Activated T-cell treated with anti-CD3 and anti-CD28 coated beads, Interleukin-2, amount 50 U/mL, for 72 hours (primary cell): Measurements from ENCODE around the gene NGEF. TPM values are rescaled to one million over a fixed set of nuclear protein-coding genes. Genes with fewer than 3 reads are reported as not detected.

Experiments
- ATAC-seq, 2 donors: fragments of 150-1000 bp; cut with Tn5 transposase; replicated peaks in 1 of 2; 2 replicates each; pipeline ENCODE4 v1.10.0; 2021; ENCODE audit warnings: moderate library complexity in 2 of 2, mild to moderate bottlenecking in 1 of 2
- DNase-seq, 2 donors: peaks; one replicate each; pipeline ENCODE4 v3.0.0; 2021 to 2022; ENCODE audit warnings: mixed read lengths in 1 of 2
- H3K27ac Mint-ChIP-seq: one replicate; pipeline ENCODE4 v1.8.0; 2022; ENCODE audit warnings: mild to moderate bottlenecking, moderate library complexity, mixed read lengths
- H3K27me3 Mint-ChIP-seq: one replicate; pipeline ENCODE4 v1.8.0; 2022; ENCODE audit warnings: low read depth, mixed read lengths
- H3K36me3 Mint-ChIP-seq, 2 donors: one replicate each; pipeline ENCODE4 v1.8.0; 2022; ENCODE audit warnings: mixed read lengths in 2 of 2, mild to moderate bottlenecking in 1 of 2; ENCODE audit not compliant: insufficient read depth in 2 of 2
- H3K4me1 Mint-ChIP-seq: one replicate; pipeline ENCODE4 v1.8.0; 2022; ENCODE audit warnings: low read depth, mixed read lengths
- H3K4me3 Mint-ChIP-seq, 2 donors: one replicate each; pipeline ENCODE4 v1.8.0; 2022; ENCODE audit warnings: mild to moderate bottlenecking in 2 of 2, mixed read lengths in 2 of 2, moderate library complexity in 2 of 2
- H3K9me3 Mint-ChIP-seq, 2 donors: one replicate each; pipeline ENCODE4 v1.8.0; 2022; ENCODE audit warnings: mixed read lengths in 2 of 2
- total RNA-seq, 2 donors: library from RNA; stranded (reverse); gene quantifications; one replicate each; pipeline ENCODE4 v1.2.3, GENCODE V29; 2022

NGEF gene
- total RNA-seq, 2 donors from 2014 or later, result 0.55 to 2.3 TPM

DNA sequence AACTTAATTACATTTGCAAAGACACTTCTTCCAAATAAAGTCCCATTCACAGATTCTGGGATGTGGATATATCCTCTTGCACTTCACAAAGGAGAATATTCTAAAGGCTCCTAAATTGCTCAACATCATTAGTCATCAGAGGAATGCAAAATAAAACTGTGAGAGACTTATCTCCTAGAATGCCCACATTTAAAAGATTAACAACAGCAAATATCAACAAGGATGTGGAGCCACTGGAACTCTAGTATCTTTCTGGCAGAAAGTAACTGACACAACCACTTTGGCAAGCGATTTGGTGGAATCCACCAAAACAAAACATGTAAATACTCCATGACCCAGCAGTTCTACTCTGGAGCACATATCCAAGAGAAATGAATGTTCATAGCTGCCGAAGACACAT lies 24.0 kb upstream of the NGEF start:
- no peak for DNase-seq
- H3K4me3 Mint-ChIP-seq, result no peak overlapping the region
- H3K27ac Mint-ChIP-seq, result no peak overlapping the region
- ATAC-seq, result no peak
- H3K36me3 Mint-ChIP-seq, result no peaks in the 10 kb centered on the region
- H3K4me1 Mint-ChIP-seq, result peaks cover 9% of the 10 kb centered on the region
- H3K27me3 Mint-ChIP-seq, result no peaks in the 10 kb centered on the region
- no peaks in the 10 kb centered on the region for H3K9me3 Mint-ChIP-seq

DNA sequence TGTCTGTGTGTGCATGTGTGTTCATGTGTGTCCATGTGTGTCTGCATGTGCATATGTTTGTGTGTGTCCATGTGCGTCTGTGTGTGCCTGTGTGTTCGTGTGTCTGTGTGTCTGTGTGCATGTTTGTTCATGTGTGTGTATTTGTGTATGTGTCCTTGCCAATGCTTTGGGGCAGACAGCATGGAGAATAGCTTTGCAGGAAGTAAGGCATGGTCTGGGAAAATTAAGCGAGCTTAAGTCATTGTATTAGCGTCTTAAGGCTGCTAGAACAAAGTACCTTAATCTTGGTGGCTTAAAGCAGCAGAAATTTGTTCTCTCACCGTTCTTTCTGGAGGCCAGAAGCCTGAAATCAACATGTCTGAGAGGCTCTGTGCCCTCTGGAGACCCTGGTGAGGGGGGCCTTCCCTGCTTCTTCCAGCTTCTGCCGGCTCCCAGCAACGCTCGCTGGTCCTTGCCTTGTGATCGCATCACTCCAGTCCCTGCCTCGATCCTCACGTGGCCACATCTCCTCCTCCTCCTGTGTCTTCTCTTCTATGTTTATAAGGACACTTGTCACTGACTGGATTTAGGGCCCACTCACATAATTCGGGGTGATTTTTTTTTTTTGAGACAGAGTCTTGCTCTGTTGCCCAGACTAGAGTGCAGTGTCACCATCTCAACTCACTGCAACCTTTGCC lies 23.2 kb upstream of the NGEF start:
- Mint-ChIP-seq H3K4me3 (no peak overlapping the region), H3K9me3 (no peaks in the 10 kb centered on the region), H3K27ac (no peak overlapping the region), H3K4me1 (peaks cover 9% of the 10 kb centered on the region), H3K27me3 (no peaks in the 10 kb centered on the region), H3K36me3 (no peaks in the 10 kb centered on the region)
- DNase-seq (no peak), ATAC-seq (no peak)

DNA sequence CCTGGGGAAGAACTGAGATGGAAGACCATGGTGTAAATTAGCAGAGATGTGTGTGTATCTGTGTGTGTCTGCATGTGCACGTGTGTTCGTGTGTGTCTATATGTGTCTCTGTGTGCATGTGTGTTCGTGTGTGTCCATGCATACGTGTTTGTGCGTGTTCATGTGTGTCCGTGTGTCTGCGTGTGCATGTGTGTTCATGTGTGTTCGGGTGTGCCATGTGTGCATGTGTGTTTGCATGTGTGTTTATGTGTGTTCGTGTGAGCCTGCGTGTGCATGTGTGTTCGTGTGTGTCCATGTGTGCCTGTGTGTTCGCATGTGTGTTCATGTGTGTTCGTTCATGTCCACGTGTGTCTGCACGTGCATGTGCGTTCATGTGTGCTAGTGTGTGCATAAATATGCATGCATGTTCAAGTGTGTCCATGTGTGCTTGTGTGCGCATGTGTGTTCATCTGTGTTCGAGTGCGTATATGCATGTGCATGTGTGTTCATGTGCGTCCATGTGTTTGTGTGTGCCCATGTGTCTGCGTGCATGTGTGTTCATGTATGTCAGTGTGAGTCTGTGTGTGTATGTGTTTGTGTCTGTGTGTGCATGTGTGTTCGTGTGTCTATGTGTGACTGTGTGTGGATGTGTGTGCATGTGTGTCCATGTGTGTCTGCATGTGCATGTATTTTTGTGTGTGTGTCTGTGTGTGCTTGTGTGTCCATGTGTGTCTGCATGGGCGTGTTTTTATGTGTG lies 22.5 kb upstream of the NGEF start:
- ATAC-seq, result no peak
- H3K27me3 Mint-ChIP-seq, result no peaks in the 10 kb centered on the region
- H3K4me3 Mint-ChIP-seq, result no peak overlapping the region
- peaks cover 9% of the 10 kb centered on the region for H3K4me1 Mint-ChIP-seq
- DNase-seq, result no peak
- no peaks in the 10 kb centered on the region for H3K9me3 Mint-ChIP-seq
- no peaks in the 10 kb centered on the region for H3K36me3 Mint-ChIP-seq
- H3K27ac Mint-ChIP-seq, result no peak overlapping the region

DNA sequence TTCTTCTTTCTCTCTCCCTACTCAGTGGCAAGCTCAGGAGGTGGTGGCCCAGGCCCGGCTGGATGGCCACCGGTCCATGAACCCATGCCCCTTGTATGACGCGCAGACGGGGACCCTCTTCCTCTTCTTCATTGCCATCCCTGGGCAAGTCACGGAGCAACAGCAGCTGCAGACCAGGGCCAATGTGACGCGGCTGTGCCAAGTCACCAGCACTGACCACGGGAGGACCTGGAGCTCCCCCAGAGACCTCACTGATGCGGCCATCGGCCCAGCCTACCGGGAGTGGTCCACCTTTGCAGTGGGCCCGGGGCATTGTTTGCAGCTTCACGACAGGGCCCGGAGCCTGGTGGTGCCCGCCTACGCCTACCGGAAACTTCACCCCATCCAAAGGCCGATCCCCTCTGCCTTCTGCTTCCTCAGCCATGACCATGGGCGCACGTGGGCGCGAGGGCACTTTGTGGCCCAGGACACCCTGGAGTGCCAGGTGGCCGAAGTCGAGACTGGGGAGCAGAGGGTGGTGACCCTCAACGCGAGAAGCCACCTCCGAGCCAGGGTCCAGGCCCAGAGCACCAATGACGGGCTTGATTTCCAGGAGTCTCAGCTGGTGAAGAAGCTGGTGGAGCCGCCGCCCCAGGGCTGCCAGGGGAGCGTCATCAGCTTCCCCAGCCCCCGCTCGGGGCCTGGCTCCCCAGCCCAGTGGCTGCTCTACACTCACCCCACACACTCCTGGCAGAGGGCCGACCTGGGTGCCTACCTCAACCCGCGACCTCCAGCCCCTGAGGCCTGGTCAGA lies 21.2 kb upstream of the NGEF start:
- no peaks in the 10 kb centered on the region for H3K27me3 Mint-ChIP-seq
- H3K27ac Mint-ChIP-seq, result no peak overlapping the region
- ATAC-seq (no peak), DNase-seq (no peak)
- H3K9me3 Mint-ChIP-seq, result no peaks in the 10 kb centered on the region
- no peak overlapping the region for H3K4me3 Mint-ChIP-seq
- H3K36me3 Mint-ChIP-seq, result no peaks in the 10 kb centered on the region
- peaks cover 9% of the 10 kb centered on the region for H3K4me1 Mint-ChIP-seq

DNA sequence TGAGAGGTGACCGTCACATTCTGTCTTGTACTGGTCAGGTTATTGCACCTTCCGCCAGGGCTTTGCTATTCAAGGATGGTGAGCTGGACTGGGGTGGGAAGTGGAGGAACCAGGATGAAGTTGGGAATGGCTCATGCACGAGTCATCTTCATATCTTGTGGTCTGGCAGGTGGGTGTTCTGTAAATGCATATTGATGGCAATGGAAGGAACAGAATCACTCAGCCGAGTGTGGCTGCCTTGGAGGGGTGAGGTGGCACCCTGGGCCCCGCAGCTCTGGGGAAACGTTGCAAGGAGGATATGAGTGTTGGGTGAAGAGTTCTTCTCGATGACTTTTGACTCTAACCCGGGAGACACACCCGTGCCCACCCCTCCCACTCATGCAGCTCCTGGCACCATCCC lies 20.6 kb upstream of the NGEF start:
- DNase-seq (peak; percentile 3 to 22), ATAC-seq (peak; percentile 43 to 83)
- Mint-ChIP-seq H3K36me3 (no peaks in the 10 kb centered on the region), H3K4me1 (peaks cover 9% of the 10 kb centered on the region), H3K27me3 (no peaks in the 10 kb centered on the region), H3K4me3 (no peak overlapping the region), H3K9me3 (no peaks in the 10 kb centered on the region), H3K27ac (no peak overlapping the region)

DNA sequence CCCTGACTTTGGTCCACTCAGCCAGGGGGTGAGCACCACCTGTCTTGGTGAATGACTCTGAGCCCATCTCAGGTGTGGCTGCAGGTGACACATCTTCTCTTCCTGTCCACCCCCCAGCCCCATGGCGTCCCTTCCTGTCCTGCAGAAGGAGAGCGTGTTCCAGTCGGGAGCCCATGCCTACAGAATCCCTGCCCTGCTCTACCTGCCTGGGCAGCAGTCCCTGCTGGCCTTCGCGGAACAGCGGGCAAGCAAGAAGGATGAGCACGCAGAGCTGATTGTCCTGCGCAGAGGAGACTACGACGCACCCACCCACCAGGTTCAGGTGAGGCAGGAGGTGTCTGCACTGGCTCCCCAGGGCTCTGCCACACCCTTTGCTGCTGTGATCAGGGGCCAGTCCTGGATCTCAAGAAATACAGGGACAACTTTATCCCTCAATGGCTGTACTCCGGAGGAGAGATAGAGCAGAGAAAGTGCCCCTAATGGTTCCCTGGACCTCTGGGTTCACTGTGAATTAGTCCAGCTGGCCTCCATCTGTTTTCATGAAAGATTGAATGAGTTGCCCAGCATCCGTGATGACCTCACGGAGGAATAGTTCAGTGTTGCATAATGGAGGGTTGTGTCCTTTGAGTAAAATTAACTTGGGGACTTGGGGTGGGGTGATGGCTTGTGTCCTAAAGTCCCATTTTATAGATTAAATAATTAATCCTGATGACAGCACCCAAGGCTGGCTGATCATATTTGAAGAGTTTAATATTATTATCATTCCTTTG lies 19.7 kb upstream of the NGEF start, which contains the start of gene NEU2:
TSS of gene NEU2 (plus strand) at position 122 of the 770 bp plus-strand sequence. CDS start at position 122, 0 bp downstream.
- Mint-ChIP-seq H3K36me3 (no peaks in the 10 kb centered on the region), H3K4me3 (no peak within 1 kb of the TSS), H3K4me1 (peaks cover 9% of the 10 kb centered on the region), H3K27ac (no peak within 1 kb of the TSS), H3K27me3 (no peaks in the 10 kb centered on the region), H3K9me3 (no peaks in the 10 kb centered on the region)
- DNase-seq (no peak), ATAC-seq (no peak)

DNA sequence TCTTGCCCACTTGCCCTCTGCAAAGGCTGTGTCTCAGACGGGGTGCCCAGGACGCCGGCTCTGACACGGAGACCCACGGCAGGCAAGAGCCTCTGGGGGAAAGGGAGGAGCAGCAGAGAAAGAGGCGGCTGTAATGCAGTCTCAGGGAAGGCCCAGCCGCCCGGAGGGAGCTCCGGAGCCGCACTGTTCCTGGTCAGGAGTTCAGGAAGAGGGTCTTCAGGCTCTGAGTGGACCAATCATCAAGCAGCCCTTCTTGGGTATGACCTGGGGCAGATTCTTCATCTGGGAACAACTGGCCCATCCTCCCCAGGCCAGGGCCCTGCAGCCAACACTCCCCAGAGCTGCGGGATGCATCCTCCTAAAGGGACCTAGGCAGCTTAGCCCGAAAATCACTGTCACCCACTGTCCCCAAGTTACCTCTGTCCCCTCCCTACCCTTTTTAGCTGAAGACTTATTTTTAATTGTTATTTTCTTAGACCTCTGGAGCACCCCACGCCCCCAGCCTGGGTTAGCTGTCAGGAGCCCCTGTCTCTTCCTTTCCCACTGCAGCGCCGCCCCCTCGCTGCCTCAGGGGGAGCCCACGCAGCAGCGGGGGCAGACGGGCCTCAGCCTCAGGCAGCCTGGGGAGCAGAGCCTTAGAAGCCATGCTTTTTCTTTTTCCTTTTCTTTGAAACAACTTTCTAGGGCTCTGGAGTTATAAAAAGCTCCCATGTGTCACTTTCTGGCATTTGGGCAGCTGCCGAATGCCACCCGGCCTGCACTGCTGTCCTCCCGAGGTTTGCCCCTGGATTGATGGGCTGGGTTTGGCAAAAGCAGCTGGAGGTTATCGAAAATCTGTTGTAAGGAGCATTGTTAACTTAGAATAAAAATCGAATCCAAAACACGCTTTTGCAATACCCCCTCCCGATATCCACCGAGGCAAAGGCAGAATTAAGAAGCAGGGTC lies 18.8 kb upstream of the NGEF start:
- no peaks in the 10 kb centered on the region for H3K27me3 Mint-ChIP-seq
- H3K4me1 Mint-ChIP-seq, result peaks cover 9% of the 10 kb centered on the region
- H3K9me3 Mint-ChIP-seq, result no peaks in the 10 kb centered on the region
- no peak overlapping the region for H3K27ac Mint-ChIP-seq
- no peaks in the 10 kb centered on the region for H3K36me3 Mint-ChIP-seq
- no peak overlapping the region for H3K4me3 Mint-ChIP-seq
- ATAC-seq, result no peak
- DNase-seq, result no peak

DNA sequence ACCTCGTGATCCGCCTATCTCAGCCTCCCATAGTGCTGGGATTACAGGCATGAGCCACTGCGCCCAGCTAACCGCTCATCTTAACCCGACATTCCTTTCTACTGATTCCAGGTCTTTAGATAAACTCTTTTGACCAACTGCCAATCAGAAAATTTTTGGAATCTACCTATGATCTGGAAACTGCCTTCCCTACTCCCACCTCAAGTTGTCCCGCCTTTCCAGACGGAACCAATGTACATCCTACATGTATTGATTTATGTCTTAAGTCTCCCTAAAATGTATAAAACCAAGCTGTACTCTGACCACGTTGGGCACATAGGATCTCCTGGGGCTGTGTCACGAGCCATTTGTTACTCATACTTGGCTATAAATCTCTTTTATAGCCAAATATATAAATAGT lies 16.3 kb upstream of the NGEF start:
- no peaks in the 10 kb centered on the region for H3K27me3 Mint-ChIP-seq
- H3K4me1 Mint-ChIP-seq, result peaks cover 9% of the 10 kb centered on the region
- no peak overlapping the region for H3K4me3 Mint-ChIP-seq
- H3K27ac Mint-ChIP-seq, result no peak overlapping the region
- ATAC-seq (no peak), DNase-seq (no peak)
- H3K9me3 Mint-ChIP-seq, result no peaks in the 10 kb centered on the region
- no peaks in the 10 kb centered on the region for H3K36me3 Mint-ChIP-seq

DNA sequence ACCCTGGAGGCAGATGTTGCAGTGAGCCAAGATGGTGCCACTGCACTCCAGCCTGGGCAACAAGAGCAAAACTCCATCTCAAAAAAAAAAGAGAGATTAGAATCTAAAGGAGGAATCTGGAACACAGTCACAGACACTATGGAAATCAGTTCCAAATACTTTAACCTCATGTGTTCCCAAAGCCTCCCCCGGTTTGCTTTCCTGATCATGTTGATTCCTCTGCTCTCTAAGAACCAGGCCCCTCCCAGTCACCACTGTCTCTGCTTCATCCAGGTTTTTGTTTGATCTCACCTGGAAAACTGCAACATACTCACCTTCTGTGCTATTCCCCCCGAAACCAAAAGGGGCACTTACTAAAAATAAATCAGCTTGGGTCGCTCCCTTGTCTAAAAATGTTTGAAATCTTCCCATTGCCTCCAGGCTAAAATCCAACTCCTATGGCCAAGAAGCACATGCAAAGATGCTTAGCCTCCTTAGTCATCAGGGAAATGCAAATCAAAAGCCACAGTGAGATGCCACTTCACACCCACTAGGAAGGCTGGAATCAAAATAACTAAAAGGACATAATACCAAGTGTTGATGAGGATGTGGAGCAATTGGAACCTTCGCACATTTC lies 13.2 kb upstream of the NGEF start:
- ATAC-seq (no peak), DNase-seq (no peak)
- Mint-ChIP-seq H3K4me1 (no peaks in the 10 kb centered on the region), H3K27me3 (no peaks in the 10 kb centered on the region), H3K4me3 (no peak overlapping the region), H3K9me3 (no peaks in the 10 kb centered on the region), H3K36me3 (no peaks in the 10 kb centered on the region), H3K27ac (no peak overlapping the region)

DNA sequence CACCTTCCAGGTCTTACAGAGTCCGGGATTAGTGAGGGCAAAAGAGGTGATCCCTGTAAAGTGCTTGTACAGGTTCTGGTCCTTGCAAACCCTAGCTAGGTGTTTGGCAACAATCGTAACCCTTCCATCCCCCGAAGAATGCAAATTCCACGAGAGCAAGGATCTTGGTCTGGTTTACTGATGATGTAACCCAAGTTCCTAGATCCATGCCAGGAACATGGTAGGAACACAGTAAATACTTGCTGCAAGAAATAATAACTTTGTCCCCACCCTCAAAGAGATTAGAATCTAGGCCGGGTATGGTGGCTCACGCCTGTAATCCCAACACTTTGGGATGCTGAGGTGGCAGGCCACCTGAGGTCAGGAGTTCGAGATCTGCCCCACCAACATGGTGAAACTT lies 12.7 kb upstream of the NGEF start:
- no peaks in the 10 kb centered on the region for H3K36me3 Mint-ChIP-seq
- no peak overlapping the region for H3K4me3 Mint-ChIP-seq
- DNase-seq (no peak), ATAC-seq (no peak)
- H3K27ac Mint-ChIP-seq, result no peak overlapping the region
- H3K4me1 Mint-ChIP-seq, result no peaks in the 10 kb centered on the region
- no peaks in the 10 kb centered on the region for H3K9me3 Mint-ChIP-seq
- H3K27me3 Mint-ChIP-seq, result no peaks in the 10 kb centered on the region

DNA sequence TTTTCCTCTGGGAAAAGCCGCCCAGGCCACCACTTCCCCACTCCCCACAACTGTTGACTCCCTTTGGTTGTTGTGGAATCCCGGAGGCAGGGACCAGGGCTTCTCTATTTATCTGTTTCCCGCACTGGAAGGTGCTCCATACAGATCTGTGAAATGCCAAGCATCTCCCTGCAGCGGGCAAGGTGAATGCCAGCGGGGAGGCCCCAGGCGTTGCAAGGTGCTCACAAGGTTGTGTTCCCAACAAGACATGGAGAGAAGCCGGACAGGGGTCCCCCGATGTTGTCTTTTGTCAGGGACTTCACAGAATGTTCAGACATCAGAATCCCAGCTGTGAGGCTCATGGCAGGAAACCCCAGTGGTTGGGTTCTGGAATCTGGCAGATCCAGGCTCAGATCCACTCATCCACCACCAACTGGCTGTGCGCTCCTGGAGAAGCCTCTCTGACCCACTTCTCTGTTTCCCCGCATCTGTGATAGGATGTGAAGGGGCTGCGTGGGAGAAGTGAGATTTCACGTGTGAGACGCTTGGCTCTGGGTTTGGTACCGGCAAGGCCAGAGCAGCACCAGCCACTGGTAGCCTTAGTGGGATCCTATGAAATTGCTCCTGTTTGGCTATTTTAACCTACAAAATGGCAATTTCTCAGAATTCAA lies 10.8 kb upstream of the NGEF start:
- Mint-ChIP-seq H3K27me3 (no peaks in the 10 kb centered on the region), H3K9me3 (no peaks in the 10 kb centered on the region), H3K4me3 (no peak overlapping the region), H3K36me3 (no peaks in the 10 kb centered on the region), H3K27ac (no peak overlapping the region), H3K4me1 (no peaks in the 10 kb centered on the region)
- no peak for ATAC-seq
- DNase-seq, result no peak
